Duodenal mucosa (tissue), 2 donors: Measurements from ENCODE around the gene MAP3K6.

ENCODE experiments used
- H3K27ac ChIP-seq: one replicate; pipeline ENCODE4 v1.7.0; 2013; ENCODE audit warnings: low read depth, low read length
- H3K27me3 ChIP-seq, 2 donors: one replicate each; pipeline ENCODE4 v1.7.0; 2013; ENCODE audit warnings: low read length in 2 of 2, control low read depth in 1 of 2; ENCODE audit not compliant: insufficient read depth in 2 of 2, control insufficient read depth in 1 of 2
- H3K36me3 ChIP-seq, 2 donors: one replicate each; pipeline ENCODE4 v1.7.0; 2013; ENCODE audit warnings: low read length in 2 of 2, control low read depth in 1 of 2; ENCODE audit not compliant: insufficient read depth in 2 of 2, control insufficient read depth in 1 of 2
- H3K4me1 ChIP-seq, 2 donors: one replicate each; pipeline ENCODE4 v1.7.0; 2013; ENCODE audit warnings: low read length in 2 of 2, control low read depth in 1 of 2; ENCODE audit not compliant: insufficient read depth in 2 of 2, control insufficient read depth in 1 of 2
- H3K4me3 ChIP-seq, 2 donors: one replicate each; pipeline ENCODE4 v1.7.0; 2013; ENCODE audit warnings: low read length in 2 of 2, low read depth in 1 of 2
- H3K9ac ChIP-seq, 2 donors: one replicate each; pipeline ENCODE4 v1.7.0; 2013; ENCODE audit warnings: low read length in 2 of 2, low read depth in 1 of 2
- H3K9me3 ChIP-seq, 2 donors: one replicate each; pipeline ENCODE4 v1.7.0; 2013; ENCODE audit warnings: low read length in 2 of 2, control low read depth in 1 of 2; ENCODE audit not compliant: control insufficient read depth in 1 of 2

The MAP3K6 gene

GRCh38 chr1:27405074-27405473 lies 38.3 kb upstream of the MAP3K6 start:
- Histone ChIP-seq H3K4me3 (no peak overlapping the region), H3K4me1 (peaks cover 9 to 19% of the 10 kb centered on the region in 2 donors), H3K27me3 (no peaks in the 10 kb centered on the region), H3K27ac (no peak overlapping the region), H3K9ac (no peak overlapping the region), H3K36me3 (peaks cover 17 to 52% of the 10 kb centered on the region in 2 donors), H3K9me3 (no peaks in the 10 kb centered on the region)

GRCh38 chr1:27403931-27404330 lies 37.2 kb upstream of the MAP3K6 start:
- Histone ChIP-seq H3K4me1 (peaks cover 9 to 19% of the 10 kb centered on the region in 2 donors), H3K9ac (no peak overlapping the region), H3K27ac (no peak overlapping the region), H3K4me3 (no peak overlapping the region), H3K27me3 (no peaks in the 10 kb centered on the region), H3K36me3 (peaks cover 14 to 41% of the 10 kb centered on the region in 2 donors), H3K9me3 (no peaks in the 10 kb centered on the region)

- Histone ChIP-seq H3K36me3 (peaks cover 14 to 34% of the 10 kb centered on the region in 2 donors), H3K4me3 (peak overlapping the region in 1 of 2 donors; percentile 11), H3K9me3 (no peaks in the 10 kb centered on the region), H3K9ac (peak overlapping the region in 1 of 2 donors; percentile 20), H3K27me3 (no peaks in the 10 kb centered on the region), H3K27ac (no peak overlapping the region), H3K4me1 (peaks cover 9 to 19% of the 10 kb centered on the region in 2 donors)
Observed at GRCh38 chr1:27403065-27403726, 36.4 kb upstream of the MAP3K6 start.

GRCh38 chr1:27402349-27402754 lies 35.6 kb upstream of the MAP3K6 start:
- Histone ChIP-seq H3K4me1 (peaks cover 9 to 19% of the 10 kb centered on the region in 2 donors), H3K4me3 (no peak overlapping the region), H3K27me3 (no peaks in the 10 kb centered on the region), H3K27ac (no peak overlapping the region), H3K36me3 (peaks cover 8 to 26% of the 10 kb centered on the region in 2 donors), H3K9me3 (no peaks in the 10 kb centered on the region), H3K9ac (peak overlapping the region in 1 of 2 donors; percentile 20)

GRCh38 chr1:27400963-27401341 lies 34.2 kb upstream of the MAP3K6 start:
- Histone ChIP-seq H3K4me1 (peaks cover 9 to 19% of the 10 kb centered on the region in 2 donors), H3K27ac (no peak overlapping the region), H3K36me3 (peaks cover 4 to 13% of the 10 kb centered on the region in 2 donors), H3K4me3 (no peak overlapping the region), H3K9me3 (no peaks in the 10 kb centered on the region), H3K27me3 (no peaks in the 10 kb centered on the region), H3K9ac (no peak overlapping the region)

- peaks cover 4 to 13% of the 10 kb centered on the region in 2 donors for H3K36me3 ChIP-seq
- H3K27me3 ChIP-seq = no peaks in the 10 kb centered on the region
- no peak overlapping the region for H3K27ac ChIP-seq
- no peak overlapping the region for H3K4me3 ChIP-seq
- no peaks in the 10 kb centered on the region for H3K9me3 ChIP-seq
- peaks cover 9 to 19% of the 10 kb centered on the region in 2 donors for H3K4me1 ChIP-seq
- no peak overlapping the region for H3K9ac ChIP-seq
Observed at GRCh38 chr1:27400082-27400962, 33.6 kb upstream of the MAP3K6 start.

- no peaks in the 10 kb centered on the region for H3K9me3 ChIP-seq
- no peaks in the 10 kb centered on the region for H3K27me3 ChIP-seq
- peaks cover 9 to 19% of the 10 kb centered on the region in 2 donors for H3K4me1 ChIP-seq
- no peak overlapping the region for H3K27ac ChIP-seq
- H3K4me3 ChIP-seq = no peak overlapping the region
- H3K36me3 ChIP-seq = peaks cover 3 to 7% of the 10 kb centered on the region in 2 donors
- H3K9ac ChIP-seq = no peak overlapping the region
Observed at GRCh38 chr1:27399251-27400025, 32.7 kb upstream of the MAP3K6 start.

GRCh38 chr1:27398405-27399149 lies 31.8 kb upstream of the MAP3K6 start:
- H3K4me1 ChIP-seq = peaks cover 9 to 14% of the 10 kb centered on the region in 2 donors

GRCh38 chr1:27397749-27398148 lies 31.0 kb upstream of the MAP3K6 start:
- Histone ChIP-seq H3K4me1 (peaks cover 5 to 10% of the 10 kb centered on the region in 2 donors), H3K27me3 (no peaks in the 10 kb centered on the region)

More at GRCh38 chr1:27398405-27399149, 31.8 kb upstream of the MAP3K6 start:
- Histone ChIP-seq H3K9ac (no peak overlapping the region), H3K4me3 (no peak overlapping the region), H3K9me3 (no peaks in the 10 kb centered on the region), H3K27me3 (no peaks in the 10 kb centered on the region), H3K27ac (no peak overlapping the region), H3K36me3 (peaks cover 0 to 3% of the 10 kb centered on the region in 2 donors)

More at GRCh38 chr1:27397749-27398148, 31.0 kb upstream of the MAP3K6 start:
- Histone ChIP-seq H3K4me3 (no peak overlapping the region), H3K9me3 (no peaks in the 10 kb centered on the region), H3K36me3 (no peaks in the 10 kb centered on the region), H3K27ac (no peak overlapping the region), H3K9ac (no peak overlapping the region)
